Skeletal muscle cell (primary cell): Measurements from ENCODE around the gene SLC36A2.
"Not testable (repeated sequence)": the region's sequence is repeated elsewhere in the genome, so short reads cannot be mapped to it uniquely, and the experiment has no call there.

Experiments used
- DNase-seq: peaks from one replicate; pipeline ENCODE4 v3.0.0-alpha.2; 2010; ENCODE audit warnings: low read depth
- H3K4me3 ChIP-seq: 2 replicates; pipeline ENCODE4 v1.5.1; 2011; ENCODE audit warnings: low read depth, mild to moderate bottlenecking, control low read depth, low read length, moderate library complexity

SLC36A2 gene

GRCh38 chr5:151332857-151333256 is 14.5 kb downstream of the SLC36A2 start:
- no peak overlapping the region for H3K4me3 ChIP-seq
- no peak for DNase-seq

- no peak for DNase-seq
- H3K4me3 ChIP-seq: no peak overlapping the region
Observed at GRCh38 chr5:151328734-151329133, 18.6 kb downstream of the SLC36A2 start.

DNA sequence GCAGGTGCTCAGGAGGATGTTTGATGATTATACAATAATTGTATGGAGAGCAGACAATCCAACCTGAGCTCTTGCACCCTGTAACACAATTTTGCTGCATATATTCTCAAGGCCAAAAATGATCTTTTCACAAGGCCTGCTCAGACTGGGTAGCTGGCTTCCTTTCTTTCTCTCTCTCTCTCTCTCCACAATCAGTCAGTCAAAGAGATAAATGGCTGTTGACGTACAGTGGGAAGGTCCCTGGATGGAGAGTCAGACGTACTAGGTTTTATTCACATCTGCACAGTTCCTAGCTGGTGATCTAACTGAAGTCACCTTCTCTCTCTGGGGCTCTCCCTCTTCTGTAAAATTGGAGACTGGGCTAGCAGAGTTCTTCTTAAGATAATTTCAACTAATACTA is 19.8 kb downstream of the SLC36A2 start:
- H3K4me3 ChIP-seq: no peak overlapping the region
- no peak for DNase-seq

DNA sequence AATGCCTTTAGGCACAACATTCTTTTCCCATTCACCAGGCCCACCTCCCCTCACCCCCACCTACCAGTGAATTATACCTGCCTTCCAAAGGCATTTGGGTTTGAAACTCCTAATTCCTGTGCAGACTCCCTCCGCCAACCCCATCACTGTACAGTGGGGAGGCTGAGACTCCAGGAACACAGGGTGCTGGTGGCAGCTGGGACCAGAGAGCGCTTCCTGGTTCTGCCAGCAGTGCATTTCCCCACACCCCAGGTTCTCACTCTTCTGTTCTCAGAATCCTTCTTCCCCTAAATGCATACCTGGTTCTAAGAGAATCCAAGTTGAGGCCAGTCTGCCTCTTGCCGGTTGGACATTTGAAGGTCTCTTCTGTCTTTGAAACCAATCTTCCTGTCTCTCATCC is 21.1 kb downstream of the SLC36A2 start:
- no peak overlapping the region for H3K4me3 ChIP-seq
- no peak for DNase-seq

GRCh38 chr5:151320481-151320880 is 26.9 kb downstream of the SLC36A2 start:
- no peak overlapping the region for H3K4me3 ChIP-seq
- DNase-seq: no peak

DNA sequence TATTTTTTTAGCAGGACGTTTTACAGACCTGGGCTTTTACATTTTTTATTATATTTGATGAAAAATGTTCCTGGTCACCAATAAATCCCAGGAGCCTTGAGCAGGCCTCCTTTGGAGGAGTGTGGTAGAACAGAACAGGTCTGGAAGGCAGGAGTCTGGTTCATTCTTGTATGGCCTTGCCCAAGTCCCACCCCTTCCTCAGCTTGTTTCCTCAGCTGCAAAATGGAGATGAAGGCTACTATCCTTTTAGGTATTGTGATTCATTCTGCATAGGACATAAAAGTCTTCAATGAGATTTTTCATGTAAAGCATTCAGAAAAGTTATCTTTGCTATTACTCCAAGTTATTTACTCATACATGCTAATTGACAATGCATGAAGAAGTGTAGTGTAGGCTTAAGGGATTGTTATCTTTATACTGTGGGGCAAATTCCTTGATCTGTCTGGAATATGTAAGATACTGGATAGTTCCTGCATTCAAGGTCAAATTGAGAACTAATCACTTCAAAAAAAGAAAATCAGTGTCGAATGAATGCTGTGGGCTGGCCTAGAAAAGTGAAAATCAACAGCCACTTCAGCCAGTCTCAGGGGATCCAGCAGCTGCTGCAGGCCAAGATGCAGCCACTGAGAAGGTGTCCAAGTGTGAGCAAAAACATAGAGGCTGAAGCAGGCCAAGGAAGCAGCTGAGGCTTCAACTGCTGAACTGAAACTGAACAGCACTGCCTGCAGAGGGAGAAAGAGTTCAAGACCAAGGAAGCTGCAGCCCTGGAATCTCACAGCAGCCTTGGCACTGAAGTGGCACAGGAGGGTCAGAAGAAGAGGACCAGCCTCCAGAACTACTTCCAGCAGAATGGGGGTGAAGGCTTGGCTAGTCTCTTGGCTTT is 28.3 kb downstream of the SLC36A2 start:
- DNase-seq: peak; percentile 2
- H3K4me3 ChIP-seq: no peak overlapping the region

DNA sequence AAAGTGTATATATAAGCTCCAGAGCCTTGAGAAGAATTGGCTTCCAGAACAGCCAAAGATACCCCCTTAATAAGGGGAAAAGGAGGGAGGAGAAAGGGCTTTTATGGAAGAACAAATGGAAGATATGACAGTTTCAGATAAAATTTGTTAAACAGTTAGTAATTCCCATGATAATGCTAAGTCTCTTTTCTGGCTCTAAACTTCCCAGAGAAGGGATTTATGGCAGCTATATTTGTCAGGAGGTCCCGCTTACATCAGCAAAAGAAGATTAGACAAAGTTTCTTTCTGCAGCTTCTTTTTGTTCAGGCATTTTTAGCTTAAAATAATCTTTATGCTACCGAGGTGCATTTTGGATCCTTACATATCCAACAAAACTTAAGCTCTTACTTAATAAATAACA is 29.5 kb downstream of the SLC36A2 start:
- DNase-seq: no peak
- no peak overlapping the region for H3K4me3 ChIP-seq

DNA sequence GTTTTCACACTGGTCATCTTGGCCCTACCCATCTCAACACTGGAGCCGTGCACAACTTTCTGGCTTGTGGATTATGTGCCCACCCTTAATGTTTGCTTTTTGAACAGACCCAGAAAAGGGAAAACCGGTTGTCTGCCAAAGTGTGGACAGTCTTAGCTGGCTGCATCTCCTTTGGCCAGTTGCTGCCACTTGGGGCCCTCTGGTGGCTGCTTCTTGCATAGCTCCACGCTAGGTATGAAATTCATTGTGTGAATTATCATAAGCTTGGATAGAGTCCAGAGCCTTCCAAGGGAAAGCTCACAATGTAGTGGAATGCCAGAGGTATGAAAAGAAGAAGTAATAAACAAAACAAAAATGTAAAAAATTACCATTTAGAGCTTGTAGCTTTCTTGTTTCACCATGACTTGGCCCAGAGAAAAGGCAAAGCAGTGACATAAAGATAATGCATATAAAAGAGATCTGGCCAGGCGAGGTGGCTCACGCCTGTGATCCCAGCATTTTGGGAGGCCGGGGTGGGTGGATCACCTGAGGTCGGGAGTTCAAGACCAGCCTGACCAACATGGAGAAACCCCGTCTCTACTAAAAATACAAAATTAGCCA is 31.3 kb downstream of the SLC36A2 start:
- H3K4me3 ChIP-seq: no peak overlapping the region
- DNase-seq: peak; percentile 7

DNA sequence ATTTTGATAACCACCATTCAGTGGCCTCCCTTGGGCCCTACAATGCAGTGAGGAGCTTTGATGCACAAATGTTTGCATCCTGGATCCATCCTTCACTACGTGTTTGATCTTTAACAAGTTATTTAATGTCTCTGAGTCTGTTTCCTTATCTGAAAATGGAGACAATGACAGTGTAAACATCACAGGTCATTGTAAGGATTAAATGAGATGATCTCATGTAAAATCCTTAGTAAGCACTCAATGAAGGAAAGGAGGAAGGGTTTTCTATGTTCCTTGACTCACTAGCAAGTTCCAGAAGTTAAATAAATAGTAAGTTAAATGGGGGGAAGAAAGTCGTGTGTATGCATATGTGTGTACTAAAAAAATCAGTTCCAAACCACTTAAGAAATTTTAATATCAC is 34.0 kb downstream of the SLC36A2 start:
- H3K4me3 ChIP-seq: no peak overlapping the region
- no peak for DNase-seq

DNA sequence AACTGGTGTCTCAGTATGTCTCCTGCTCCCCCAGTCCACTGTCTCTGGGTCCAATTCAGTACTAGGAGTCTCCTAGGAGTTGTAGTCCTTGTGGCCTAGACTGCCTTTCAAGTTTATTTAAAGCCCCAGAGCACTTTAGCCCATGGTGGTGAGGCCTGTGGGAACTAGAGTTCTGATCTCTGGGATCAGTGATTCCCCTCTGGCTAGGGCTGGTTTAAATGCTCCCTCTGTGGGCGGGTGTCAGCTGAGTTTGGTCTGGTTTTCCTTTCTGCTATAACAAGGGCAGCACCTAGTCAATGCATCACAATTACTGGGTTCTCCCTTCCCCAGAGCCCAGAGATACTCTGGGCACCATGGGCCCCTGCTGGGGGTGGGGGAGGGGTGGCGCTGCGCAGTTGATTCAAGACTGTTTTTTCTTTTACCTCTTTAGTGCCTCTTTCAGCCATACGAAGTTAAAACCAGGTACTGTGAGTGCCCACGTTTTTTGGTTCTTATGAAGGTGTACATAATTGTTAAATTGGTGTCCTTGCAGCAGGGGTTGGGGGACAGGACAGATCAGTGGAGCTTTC is 34.5 kb downstream of the SLC36A2 start:
- no peak overlapping the region for H3K4me3 ChIP-seq
- DNase-seq: no peak

- no peak for DNase-seq
- H3K4me3 ChIP-seq: no peak overlapping the region
Observed at GRCh38 chr5:151310932-151311331, 36.4 kb downstream of the SLC36A2 start.

DNA sequence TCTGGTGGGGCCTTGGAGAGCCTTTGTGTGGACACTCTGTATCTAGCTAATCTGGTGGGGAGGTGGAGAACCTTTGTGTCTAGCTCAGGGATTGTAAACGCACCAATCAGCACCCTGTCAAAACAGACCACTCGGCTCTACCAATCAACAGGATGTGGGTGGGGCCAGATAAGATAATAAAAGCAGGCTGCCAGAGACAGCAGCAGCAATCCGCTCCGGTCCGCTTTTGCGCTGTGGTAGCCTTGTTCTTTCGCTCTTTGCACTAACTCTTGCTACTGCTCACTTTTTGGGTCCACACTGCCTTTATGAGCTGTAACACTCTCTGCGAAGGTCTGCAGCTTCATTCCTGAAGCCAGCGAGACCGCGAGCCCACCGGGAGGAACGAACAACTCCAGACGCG is 37.5 kb downstream of the SLC36A2 start:
- H3K4me3 ChIP-seq: not testable (repeated sequence)

GRCh38 chr5:151309266-151309665 is 38.1 kb downstream of the SLC36A2 start:
- not testable (repeated sequence) for DNase-seq, H3K4me3 ChIP-seq

More for the DNA sequence above, 37.5 kb downstream of the SLC36A2 start:
- not testable (repeated sequence) for DNase-seq

- no peak for DNase-seq
- H3K4me3 ChIP-seq: no peak within 1 kb of the TSS
Observed at GRCh38 chr5:151303666-151304065, 43.7 kb downstream of the SLC36A2 start, which contains the start of gene SLC36A3. SLC36A3 (minus strand) TSS chr5:151303766; CDS start chr5:151303354, 412 bp downstream.

- peak; percentile 3 for DNase-seq
- no peak overlapping the region for H3K4me3 ChIP-seq
Observed at GRCh38 chr5:151298063-151298855, 49.1 kb downstream of the SLC36A2 start.

DNA sequence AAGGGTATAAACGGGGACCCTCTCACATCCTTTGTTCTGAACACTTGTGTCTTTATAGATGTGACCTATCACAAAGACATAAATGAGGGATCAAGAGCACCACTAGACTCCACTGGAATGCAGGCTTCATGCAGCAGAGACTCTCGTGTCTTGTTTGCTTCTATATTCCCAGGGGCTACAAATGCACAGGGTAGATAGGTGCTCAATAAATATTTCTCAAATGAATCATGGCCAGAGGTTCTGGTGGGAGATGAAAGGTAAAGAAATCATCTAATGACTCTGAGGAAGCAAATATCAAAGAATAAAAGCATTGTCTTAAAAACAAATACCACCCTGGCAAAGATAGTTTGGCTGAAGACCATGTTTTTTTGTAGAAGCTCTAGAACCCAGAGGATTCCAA is 50.4 kb downstream of the SLC36A2 start:
- DNase-seq: no peak
- H3K4me3 ChIP-seq: no peak overlapping the region

- DNase-seq: no peak
- no peak overlapping the region for H3K4me3 ChIP-seq
Observed at GRCh38 chr5:151296478-151296830, 50.9 kb downstream of the SLC36A2 start.

DNA sequence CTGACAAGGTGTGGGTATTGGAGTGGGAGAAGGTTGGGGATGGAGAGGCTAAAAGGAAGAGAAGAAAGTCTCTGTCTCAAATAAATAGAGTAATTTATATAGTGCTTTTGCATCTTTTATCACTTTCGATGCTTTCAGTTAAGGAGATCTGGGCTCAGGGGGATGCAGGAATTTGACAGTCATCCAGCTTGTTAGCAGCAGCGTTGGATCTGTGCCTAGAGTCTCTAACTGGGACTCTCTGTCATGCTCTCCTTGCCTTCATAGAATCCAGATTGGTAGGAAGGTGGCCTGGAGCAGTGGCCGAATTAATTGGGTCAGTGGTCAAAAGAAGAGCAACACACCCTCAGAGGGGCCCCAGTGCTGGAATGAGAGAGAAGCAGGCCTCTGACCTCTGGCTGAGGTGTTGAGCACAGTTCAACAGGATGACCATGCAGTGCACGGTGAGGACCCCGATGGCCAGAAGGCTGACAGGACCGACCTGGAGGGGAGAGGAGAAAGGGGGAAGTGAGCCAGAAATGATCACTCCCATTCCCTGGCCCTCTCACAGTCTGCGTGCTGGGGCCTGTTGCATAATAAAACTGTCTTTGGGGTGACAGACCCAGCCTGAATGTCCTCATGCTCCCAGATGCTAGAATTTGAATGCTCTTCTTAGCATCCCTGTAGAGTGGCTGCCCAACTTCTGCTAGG is 51.4 kb downstream of the SLC36A2 start:
- no peak overlapping the region for H3K4me3 ChIP-seq
- no peak for DNase-seq

DNA sequence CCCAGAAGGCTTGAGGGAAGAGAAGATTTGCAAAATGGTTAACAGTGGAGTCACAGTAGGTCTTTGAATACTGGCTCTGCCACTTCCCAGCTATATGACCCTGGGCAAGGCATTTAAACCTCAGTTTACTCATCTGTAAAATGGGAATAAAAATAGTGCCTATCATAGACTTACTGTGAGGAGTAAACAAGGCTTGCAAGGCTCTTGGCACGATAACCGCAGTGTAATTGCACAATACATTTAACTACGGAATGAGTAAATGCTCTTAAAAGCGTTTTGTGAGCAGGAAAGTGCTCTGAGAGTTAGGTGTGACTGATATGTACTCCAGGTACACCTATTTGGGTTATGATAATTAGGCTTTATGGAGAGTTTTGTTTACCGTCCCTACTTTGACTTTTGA is 52.2 kb downstream of the SLC36A2 start:
- H3K4me3 ChIP-seq: no peak overlapping the region
- DNase-seq: no peak
